ENCODE data around the gene DARS2. TPM values are rescaled to one million over a fixed set of nuclear protein-coding genes. Genes with fewer than 3 reads are reported as not detected.
"Not testable (repeated sequence)": the region's sequence is repeated elsewhere in the genome, so short reads cannot be mapped to it uniquely, and the experiment has no call there.

Gene DARS2
- total RNA-seq, 2 donors from 2014 or later, result 37.9 to 43.0 TPM

DNA sequence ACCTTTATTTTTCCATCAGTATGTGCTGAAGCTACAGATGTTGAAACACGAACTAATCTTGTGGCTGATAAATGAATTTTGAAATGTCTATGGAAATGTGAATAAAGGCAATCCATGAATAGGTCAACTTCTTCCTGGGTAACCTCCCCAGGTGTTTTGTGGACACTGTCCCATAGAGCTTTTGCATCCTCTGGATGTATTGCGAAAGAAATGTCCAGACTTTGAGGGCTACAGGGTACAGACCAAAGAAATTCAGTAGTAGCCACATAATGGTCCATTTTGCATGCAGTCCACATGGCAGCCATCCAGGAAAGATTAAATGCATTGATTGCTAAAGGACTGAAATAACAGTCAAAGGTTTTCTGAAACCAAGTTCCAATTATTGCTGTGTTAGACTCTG is 21.5 kb upstream of the DARS2 start:
- WGBS, 2 experiments (ENCODE audit: insufficient coverage in 1 of 2, insufficient read length in 1 of 2), result 98 to 100% methylated on average over 1 to 2 of the region's 2 CpGs

DNA sequence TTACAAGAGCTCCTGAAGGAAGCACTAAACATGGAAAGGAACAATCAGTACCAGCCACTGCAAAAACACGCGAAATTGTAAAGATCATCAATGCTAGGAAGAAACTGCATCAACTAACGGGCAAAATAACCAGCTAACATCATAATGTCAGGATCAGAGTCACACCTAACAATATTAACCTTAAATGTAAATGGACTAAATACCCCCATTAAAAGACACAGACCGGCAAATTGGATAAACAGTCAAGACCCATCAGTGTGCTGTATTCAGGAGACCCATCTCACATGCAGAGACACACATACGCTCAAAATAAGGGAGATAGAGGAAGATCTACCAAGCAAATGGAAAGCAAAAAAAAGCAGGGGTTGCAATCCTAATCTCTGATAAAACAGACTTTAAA is 10.8 kb upstream of the DARS2 start:
- not testable (repeated sequence) for H3K27me3 Mint-ChIP-seq (ENCODE audit: insufficient read depth); H3K4me3 Mint-ChIP-seq; H3K27me3 ChIP-seq (ENCODE audit: control insufficient read depth, insufficient read depth, low read length, poor library complexity, severe bottlenecking); H3K4me3 ChIP-seq (ENCODE audit: low read length); H3K4me1 ChIP-seq (ENCODE audit: control insufficient read depth, insufficient read depth, low read length); H3K4me1 Mint-ChIP-seq; H3K9me3 ChIP-seq (ENCODE audit: control insufficient read depth, low read length); H3K27ac Mint-ChIP-seq; H3K9ac ChIP-seq (ENCODE audit: extremely low read depth, low read length, poor library complexity, severe bottlenecking); H3K27ac ChIP-seq (ENCODE audit: low read depth, low read length); DNase-seq
- peaks cover 27% of the 10 kb centered on the region for H3K36me3 ChIP-seq (ENCODE audit: control insufficient read depth, insufficient read depth, low read length)
- Mint-ChIP-seq H3K9me3 (peaks cover 23% of the 10 kb centered on the region), H3K36me3 (ENCODE audit: low read depth) (peaks cover 75% of the 10 kb centered on the region)
- 97 to 100% methylated on average over 5 of the region's 5 CpGs for WGBS, 2 experiments (ENCODE audit: insufficient coverage in 1 of 2, insufficient read length in 1 of 2)

More for the DNA sequence above, 21.5 kb upstream of the DARS2 start:
- Histone ChIP-seq H3K27ac (ENCODE audit: low read depth, low read length) (no peak overlapping the region), H3K4me1 (ENCODE audit: control insufficient read depth, insufficient read depth, low read length) (no peaks in the 10 kb centered on the region), H3K36me3 (ENCODE audit: control insufficient read depth, insufficient read depth, low read length) (peaks cover 82% of the 10 kb centered on the region), H3K9ac (ENCODE audit: extremely low read depth, low read length, poor library complexity, severe bottlenecking) (no peak overlapping the region), H3K9me3 (ENCODE audit: control insufficient read depth, low read length) (no peaks in the 10 kb centered on the region), H3K27me3 (ENCODE audit: control insufficient read depth, insufficient read depth, low read length, poor library complexity, severe bottlenecking) (no peaks in the 10 kb centered on the region), H3K4me3 (ENCODE audit: low read length) (no peak overlapping the region)
- TF ChIP-seq, protein P1, sequence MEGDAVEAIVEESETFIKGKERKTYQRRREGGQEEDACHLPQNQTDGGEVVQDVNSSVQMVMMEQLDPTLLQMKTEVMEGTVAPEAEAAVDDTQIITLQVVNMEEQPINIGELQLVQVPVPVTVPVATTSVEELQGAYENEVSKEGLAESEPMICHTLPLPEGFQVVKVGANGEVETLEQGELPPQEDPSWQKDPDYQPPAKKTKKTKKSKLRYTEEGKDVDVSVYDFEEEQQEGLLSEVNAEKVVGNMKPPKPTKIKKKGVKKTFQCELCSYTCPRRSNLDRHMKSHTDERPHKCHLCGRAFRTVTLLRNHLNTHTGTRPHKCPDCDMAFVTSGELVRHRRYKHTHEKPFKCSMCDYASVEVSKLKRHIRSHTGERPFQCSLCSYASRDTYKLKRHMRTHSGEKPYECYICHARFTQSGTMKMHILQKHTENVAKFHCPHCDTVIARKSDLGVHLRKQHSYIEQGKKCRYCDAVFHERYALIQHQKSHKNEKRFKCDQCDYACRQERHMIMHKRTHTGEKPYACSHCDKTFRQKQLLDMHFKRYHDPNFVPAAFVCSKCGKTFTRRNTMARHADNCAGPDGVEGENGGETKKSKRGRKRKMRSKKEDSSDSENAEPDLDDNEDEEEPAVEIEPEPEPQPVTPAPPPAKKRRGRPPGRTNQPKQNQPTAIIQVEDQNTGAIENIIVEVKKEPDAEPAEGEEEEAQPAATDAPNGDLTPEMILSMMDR (conservative IDR thresholded peaks at IDR 0.05), result no peak
- Mint-ChIP-seq H3K36me3 (ENCODE audit: low read depth) (peaks cover 35% of the 10 kb centered on the region), H3K27me3 (ENCODE audit: insufficient read depth) (no peaks in the 10 kb centered on the region), H3K4me1 (no peaks in the 10 kb centered on the region), H3K27ac (no peak overlapping the region), H3K4me3 (no peak overlapping the region), H3K9me3 (no peaks in the 10 kb centered on the region)
- DNase-seq, result no peak

DNA sequence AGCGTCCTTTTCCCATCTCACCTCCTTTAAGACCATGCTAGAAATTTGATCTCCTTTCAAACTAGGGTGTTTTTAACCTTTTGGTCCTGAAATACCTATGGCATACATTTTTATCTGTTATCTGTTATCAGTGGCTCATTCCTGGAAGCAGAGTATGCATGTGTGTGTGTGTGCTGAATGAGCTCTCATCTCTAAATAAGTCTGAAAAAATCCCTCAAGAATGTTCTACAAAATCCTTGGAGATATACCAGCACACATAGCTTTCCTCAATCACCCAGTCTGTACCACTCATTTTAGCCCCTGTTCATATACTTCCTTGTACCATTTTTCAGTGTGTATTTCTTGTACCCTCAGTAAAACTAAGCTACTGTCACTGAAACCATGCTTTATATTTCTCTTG is 6.0 kb upstream of the DARS2 start:
- Mint-ChIP-seq H3K27me3 (ENCODE audit: insufficient read depth) (no peaks in the 10 kb centered on the region), H3K4me3 (no peak overlapping the region), H3K36me3 (ENCODE audit: low read depth) (peaks cover 64% of the 10 kb centered on the region), H3K9me3 (peaks cover 3% of the 10 kb centered on the region), H3K4me1 (peaks cover 6% of the 10 kb centered on the region), H3K27ac (no peak overlapping the region)
- Histone ChIP-seq H3K36me3 (ENCODE audit: control insufficient read depth, insufficient read depth, low read length) (peaks cover 19% of the 10 kb centered on the region), H3K9me3 (ENCODE audit: control insufficient read depth, low read length) (no peaks in the 10 kb centered on the region), H3K4me3 (ENCODE audit: low read length) (no peak overlapping the region), H3K27ac (ENCODE audit: low read depth, low read length) (no peak overlapping the region), H3K4me1 (ENCODE audit: control insufficient read depth, insufficient read depth, low read length) (peaks cover 3% of the 10 kb centered on the region), H3K9ac (ENCODE audit: extremely low read depth, low read length, poor library complexity, severe bottlenecking) (no peak overlapping the region), H3K27me3 (ENCODE audit: control insufficient read depth, insufficient read depth, low read length, poor library complexity, severe bottlenecking) (no peaks in the 10 kb centered on the region)
- WGBS, 2 experiments (ENCODE audit: insufficient coverage in 1 of 2, insufficient read length in 1 of 2), result 86 to 100% methylated on average over 1 of the region's 1 CpG
- DNase-seq, result no peak
- TF ChIP-seq, protein P1 (conservative IDR thresholded peaks at IDR 0.05), result no peak

GRCh38 chr1:173821680-173822079 is 2.8 kb upstream of the DARS2 start:
- Mint-ChIP-seq H3K4me3 (no peak overlapping the region), H3K27me3 (ENCODE audit: insufficient read depth) (no peaks in the 10 kb centered on the region), H3K36me3 (ENCODE audit: low read depth) (peaks cover 42% of the 10 kb centered on the region), H3K9me3 (peaks cover 2% of the 10 kb centered on the region), H3K27ac (no peak overlapping the region), H3K4me1 (peaks cover 9% of the 10 kb centered on the region)
- Histone ChIP-seq H3K36me3 (ENCODE audit: control insufficient read depth, insufficient read depth, low read length) (peaks cover 19% of the 10 kb centered on the region), H3K9ac (ENCODE audit: extremely low read depth, low read length, poor library complexity, severe bottlenecking) (no peak overlapping the region), H3K9me3 (ENCODE audit: control insufficient read depth, low read length) (no peaks in the 10 kb centered on the region), H3K27ac (ENCODE audit: low read depth, low read length) (no peak overlapping the region), H3K4me1 (ENCODE audit: control insufficient read depth, insufficient read depth, low read length) (peaks cover 3% of the 10 kb centered on the region), H3K27me3 (ENCODE audit: control insufficient read depth, insufficient read depth, low read length, poor library complexity, severe bottlenecking) (no peaks in the 10 kb centered on the region), H3K4me3 (ENCODE audit: low read length) (peak overlapping the region; percentile 99)
- WGBS, 2 experiments (ENCODE audit: insufficient coverage in 1 of 2, insufficient read length in 1 of 2), result 88 to 92% methylated on average over 4 of the region's 4 CpGs
- no peak for DNase-seq
- TF ChIP-seq, protein P1 (conservative IDR thresholded peaks at IDR 0.05), result no peak

All from endodermal cell (in vitro differentiated cells).